ENCODE measurements around the gene SOX9. TPM values are rescaled to one million over a fixed set of nuclear protein-coding genes. Genes with fewer than 3 reads are reported as not detected.
A peak's percentile ranks its signal among the peaks of the same experiment; 100 is the strongest.

Gene SOX9
- total RNA-seq (2014; rRNA removed; shearing (Covaris generic)): 0.38 and 0.52 TPM in 2 replicates

DNA sequence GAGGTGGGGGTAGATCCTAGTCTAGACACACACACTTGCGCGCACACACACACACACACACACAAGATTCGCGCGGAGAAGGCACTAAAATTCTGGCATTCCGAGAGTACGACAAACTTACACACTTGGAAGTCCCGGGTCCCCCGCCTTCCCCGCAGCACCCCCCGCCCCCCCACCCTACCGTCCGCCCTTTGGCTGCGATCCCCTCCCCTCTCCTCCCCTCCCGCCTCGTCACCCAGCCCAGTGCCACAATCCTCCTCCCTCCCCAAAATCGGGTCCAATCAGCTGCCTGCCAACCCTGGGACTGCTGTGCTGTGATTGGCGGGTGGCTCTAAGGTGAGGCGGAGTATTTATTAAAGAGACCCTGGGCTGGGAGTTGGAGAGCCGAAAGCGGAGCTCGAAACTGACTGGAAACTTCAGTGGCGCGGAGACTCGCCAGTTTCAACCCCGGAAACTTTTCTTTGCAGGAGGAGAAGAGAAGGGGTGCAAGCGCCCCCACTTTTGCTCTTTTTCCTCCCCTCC is at the start of gene SOX9:
TSS of gene SOX9 (plus strand) at position 379 of the 522 bp plus-strand sequence. CDS start 372 bp downstream, outside the sequence.
- peak within 1 kb of the TSS; percentile 64 for H3K4me3 ChIP-seq (ENCODE audit: insufficient read depth, low read depth, low read length)
- DNase-seq: peak; percentile 97
- H3K36me3 ChIP-seq (replicated peaks; ENCODE audit: control insufficient read depth, insufficient read depth, low read length): no peaks in the 10 kb centered on the region
- peaks cover 83% of the 10 kb centered on the region for H3K27me3 ChIP-seq (ENCODE audit: control insufficient read depth, insufficient read depth, low read length)

- Histone ChIP-seq H3K4me3 (ENCODE audit: insufficient read depth, low read depth, low read length) (no peak overlapping the region), H3K27me3 (ENCODE audit: control insufficient read depth, insufficient read depth, low read length) (no peaks in the 10 kb centered on the region), H3K36me3 (replicated peaks; ENCODE audit: control insufficient read depth, insufficient read depth, low read length) (no peaks in the 10 kb centered on the region)
- no peak for DNase-seq
These were observed 49.5 kb upstream of the SOX9 start for GRCh38 chr17:72071330-72071729.

DNA sequence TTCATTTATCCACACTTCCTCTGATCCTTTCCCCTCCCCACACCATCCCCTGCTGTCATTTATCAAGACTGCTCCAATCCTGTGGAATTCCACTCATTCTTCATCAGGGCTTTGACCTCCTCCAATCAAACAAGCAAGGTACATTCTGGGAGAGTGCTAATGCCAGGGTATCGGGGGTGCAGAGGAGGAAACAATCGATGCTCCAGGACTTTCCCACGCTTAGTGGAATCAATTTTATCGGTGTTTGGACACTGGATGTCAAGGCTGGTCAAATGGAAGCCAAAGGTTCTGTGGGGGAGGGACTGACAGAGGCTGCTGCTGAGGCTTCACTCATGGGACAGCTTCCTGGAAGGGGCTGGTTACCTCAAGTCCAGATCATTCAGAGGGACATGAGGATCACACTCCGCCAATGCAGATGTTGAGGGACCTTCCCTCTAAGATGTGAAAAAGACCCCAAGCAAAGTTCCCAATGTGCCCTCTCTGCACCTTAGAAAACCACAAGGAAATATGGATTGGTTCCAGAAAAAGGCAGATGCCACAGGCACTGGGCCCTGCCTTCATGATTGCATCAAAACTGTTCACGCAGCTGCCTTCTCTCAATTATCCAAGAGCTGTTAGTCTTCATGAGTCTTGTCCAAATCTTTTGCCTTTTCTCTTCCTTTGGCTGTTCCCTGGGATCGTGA is 44.7 kb upstream of the SOX9 start:
- H3K4me3 ChIP-seq (ENCODE audit: insufficient read depth, low read depth, low read length): no peak overlapping the region
- no peak for DNase-seq
- no peaks in the 10 kb centered on the region for H3K36me3 ChIP-seq (replicated peaks; ENCODE audit: control insufficient read depth, insufficient read depth, low read length)
- no peaks in the 10 kb centered on the region for H3K27me3 ChIP-seq (ENCODE audit: control insufficient read depth, insufficient read depth, low read length)

GRCh38 chr17:72076678-72077030 is 44.2 kb upstream of the SOX9 start:
- Histone ChIP-seq H3K36me3 (replicated peaks; ENCODE audit: control insufficient read depth, insufficient read depth, low read length) (no peaks in the 10 kb centered on the region), H3K27me3 (ENCODE audit: control insufficient read depth, insufficient read depth, low read length) (no peaks in the 10 kb centered on the region), H3K4me3 (ENCODE audit: insufficient read depth, low read depth, low read length) (no peak overlapping the region)
- DNase-seq: no peak

DNA sequence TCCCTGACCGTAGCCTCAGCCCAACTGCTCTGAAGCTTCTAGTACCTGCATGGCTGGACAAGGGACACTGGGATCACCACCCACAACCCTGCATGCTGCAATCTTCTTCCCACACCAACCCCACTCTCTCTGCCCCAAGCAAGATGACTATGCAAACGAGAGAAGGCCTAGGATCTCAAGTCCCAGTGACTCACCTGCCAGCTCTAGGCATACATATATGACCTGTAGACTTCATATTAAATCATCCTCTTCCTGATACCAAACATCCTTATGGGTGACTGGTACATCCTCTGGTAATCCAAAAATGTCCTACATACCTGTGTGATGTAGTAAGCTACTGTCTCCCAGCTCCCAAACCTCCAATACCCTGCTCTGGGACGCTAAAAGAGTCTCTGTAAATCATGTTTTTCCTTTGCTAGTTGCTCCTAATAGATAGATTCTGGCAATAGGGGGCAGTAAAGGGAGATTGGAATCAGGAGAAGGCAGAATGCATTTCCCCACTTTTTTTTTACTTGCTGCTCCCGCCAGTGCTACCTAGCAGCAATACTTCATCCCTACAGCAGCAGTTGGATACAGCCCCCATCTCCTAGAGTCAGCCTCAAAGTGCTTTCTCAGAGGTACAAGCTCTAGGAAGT is 43.4 kb upstream of the SOX9 start:
- Histone ChIP-seq H3K4me3 (ENCODE audit: insufficient read depth, low read depth, low read length) (no peak overlapping the region), H3K27me3 (ENCODE audit: control insufficient read depth, insufficient read depth, low read length) (no peaks in the 10 kb centered on the region), H3K36me3 (replicated peaks; ENCODE audit: control insufficient read depth, insufficient read depth, low read length) (no peaks in the 10 kb centered on the region)
- no peak for DNase-seq

GRCh38 chr17:72079700-72080099 is 41.1 kb upstream of the SOX9 start:
- H3K36me3 ChIP-seq (replicated peaks; ENCODE audit: control insufficient read depth, insufficient read depth, low read length): no peaks in the 10 kb centered on the region
- DNase-seq: no peak

GRCh38 chr17:72087876-72088275 is 32.9 kb upstream of the SOX9 start:
- Histone ChIP-seq H3K4me3 (ENCODE audit: insufficient read depth, low read depth, low read length) (no peak overlapping the region), H3K27me3 (ENCODE audit: control insufficient read depth, insufficient read depth, low read length) (no peaks in the 10 kb centered on the region), H3K36me3 (replicated peaks; ENCODE audit: control insufficient read depth, insufficient read depth, low read length) (no peaks in the 10 kb centered on the region)
- no peak for DNase-seq

More at GRCh38 chr17:72079700-72080099, 41.1 kb upstream of the SOX9 start:
- no peaks in the 10 kb centered on the region for H3K27me3 ChIP-seq (ENCODE audit: control insufficient read depth, insufficient read depth, low read length)
- H3K4me3 ChIP-seq (ENCODE audit: insufficient read depth, low read depth, low read length): no peak overlapping the region

GRCh38 chr17:72089453-72089987 is 31.3 kb upstream of the SOX9 start:
- H3K27me3 ChIP-seq (ENCODE audit: control insufficient read depth, insufficient read depth, low read length): no peaks in the 10 kb centered on the region
- DNase-seq: no peak
- H3K36me3 ChIP-seq (replicated peaks; ENCODE audit: control insufficient read depth, insufficient read depth, low read length): no peaks in the 10 kb centered on the region
- H3K4me3 ChIP-seq (ENCODE audit: insufficient read depth, low read depth, low read length): no peak overlapping the region

DNA sequence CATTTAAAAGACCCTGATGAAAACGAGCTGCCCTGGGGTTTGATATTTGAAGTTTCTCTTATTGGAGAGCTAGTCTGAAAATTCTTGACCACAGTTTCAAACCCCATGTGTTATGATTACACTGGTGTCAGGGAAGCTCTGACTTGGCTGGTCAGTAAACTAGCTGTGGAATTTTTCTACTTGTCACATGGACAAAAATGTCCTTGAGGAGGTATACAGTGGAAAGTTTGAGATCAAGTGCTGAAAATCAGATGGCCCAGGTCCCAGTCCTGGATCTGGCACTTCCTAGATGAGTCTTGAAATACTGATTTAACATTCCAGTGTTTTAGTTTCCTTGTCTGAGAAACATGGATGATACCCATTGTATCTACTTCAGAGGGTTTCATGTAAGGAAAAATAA is 30.7 kb upstream of the SOX9 start:
- DNase-seq: no peak

GRCh38 chr17:72092710-72093322 is 28.0 kb upstream of the SOX9 start:
- Histone ChIP-seq H3K36me3 (replicated peaks; ENCODE audit: control insufficient read depth, insufficient read depth, low read length) (no peaks in the 10 kb centered on the region), H3K4me3 (ENCODE audit: insufficient read depth, low read depth, low read length) (no peak overlapping the region), H3K27me3 (ENCODE audit: control insufficient read depth, insufficient read depth, low read length) (no peaks in the 10 kb centered on the region)
- no peak for DNase-seq

More for the DNA sequence above, 30.7 kb upstream of the SOX9 start:
- Histone ChIP-seq H3K27me3 (ENCODE audit: control insufficient read depth, insufficient read depth, low read length) (no peaks in the 10 kb centered on the region), H3K36me3 (replicated peaks; ENCODE audit: control insufficient read depth, insufficient read depth, low read length) (no peaks in the 10 kb centered on the region), H3K4me3 (ENCODE audit: insufficient read depth, low read depth, low read length) (no peak overlapping the region)

DNA sequence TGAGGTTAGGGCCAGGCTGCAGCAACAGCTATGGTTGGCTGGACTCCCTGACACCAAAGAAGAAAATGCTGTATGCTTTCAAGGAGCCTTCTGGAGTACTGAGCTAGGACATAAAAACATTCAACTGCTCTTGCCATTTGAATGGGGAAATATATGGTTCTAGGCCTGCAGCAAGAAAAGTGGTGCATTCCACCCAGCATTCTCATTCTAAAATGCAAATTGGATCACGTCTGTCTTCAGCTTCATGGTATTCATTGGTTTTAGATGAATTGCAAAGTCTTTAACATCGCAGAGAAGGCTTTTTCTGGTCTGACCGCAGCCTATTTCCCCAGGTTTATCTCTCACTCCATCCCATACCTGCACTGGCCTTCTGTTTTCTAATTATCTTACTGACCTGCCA is 27.1 kb upstream of the SOX9 start:
- H3K36me3 ChIP-seq (replicated peaks; ENCODE audit: control insufficient read depth, insufficient read depth, low read length): no peaks in the 10 kb centered on the region
- no peaks in the 10 kb centered on the region for H3K27me3 ChIP-seq (ENCODE audit: control insufficient read depth, insufficient read depth, low read length)
- H3K4me3 ChIP-seq (ENCODE audit: insufficient read depth, low read depth, low read length): no peak overlapping the region
- no peak for DNase-seq

- no peak for DNase-seq
- Histone ChIP-seq H3K27me3 (ENCODE audit: control insufficient read depth, insufficient read depth, low read length) (no peaks in the 10 kb centered on the region), H3K4me3 (ENCODE audit: insufficient read depth, low read depth, low read length) (no peak overlapping the region), H3K36me3 (replicated peaks; ENCODE audit: control insufficient read depth, insufficient read depth, low read length) (no peaks in the 10 kb centered on the region)
These were observed 25.5 kb upstream of the SOX9 start for GRCh38 chr17:72095316-72095715.

DNA sequence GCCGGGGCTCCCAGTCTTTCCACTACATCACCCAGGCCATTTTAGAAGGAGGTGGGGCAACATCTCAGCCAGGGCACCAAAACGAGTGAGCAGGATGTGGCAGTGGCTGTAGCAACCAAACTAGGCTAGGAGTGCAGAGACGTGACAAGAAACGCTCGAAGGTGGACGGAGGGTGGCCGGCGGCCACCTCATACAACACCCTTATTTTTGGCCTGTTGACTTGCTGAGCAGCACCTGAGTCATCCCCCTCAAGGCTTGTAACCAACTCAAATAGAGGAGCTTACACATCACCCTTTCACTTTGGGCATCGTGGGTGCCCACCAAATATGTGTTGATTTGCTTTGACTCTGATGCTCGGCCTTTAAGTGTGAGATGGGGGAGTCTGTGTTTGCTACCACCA is 23.7 kb upstream of the SOX9 start:
- no peak for DNase-seq

GRCh38 chr17:72099919-72100318 is 20.9 kb upstream of the SOX9 start:
- Histone ChIP-seq H3K4me3 (ENCODE audit: insufficient read depth, low read depth, low read length) (no peak overlapping the region), H3K27me3 (ENCODE audit: control insufficient read depth, insufficient read depth, low read length) (no peaks in the 10 kb centered on the region), H3K36me3 (replicated peaks; ENCODE audit: control insufficient read depth, insufficient read depth, low read length) (no peaks in the 10 kb centered on the region)
- no peak for DNase-seq

More for the DNA sequence above, 23.7 kb upstream of the SOX9 start:
- Histone ChIP-seq H3K27me3 (ENCODE audit: control insufficient read depth, insufficient read depth, low read length) (no peaks in the 10 kb centered on the region), H3K36me3 (replicated peaks; ENCODE audit: control insufficient read depth, insufficient read depth, low read length) (no peaks in the 10 kb centered on the region), H3K4me3 (ENCODE audit: insufficient read depth, low read depth, low read length) (no peak overlapping the region)

GRCh38 chr17:72100470-72100869 is 20.4 kb upstream of the SOX9 start:
- no peaks in the 10 kb centered on the region for H3K36me3 ChIP-seq (replicated peaks; ENCODE audit: control insufficient read depth, insufficient read depth, low read length)
- no peak overlapping the region for H3K4me3 ChIP-seq (ENCODE audit: insufficient read depth, low read depth, low read length)
- no peaks in the 10 kb centered on the region for H3K27me3 ChIP-seq (ENCODE audit: control insufficient read depth, insufficient read depth, low read length)
- DNase-seq: no peak

All from H7 (cell line).